ENCODE data around the gene ZNF717. TPM values are rescaled to one million over a fixed set of nuclear protein-coding genes. Genes with fewer than 3 reads are reported as not detected.

The ZNF717 gene
- total RNA-seq, 8 experiments from 2014 or later, result 0.33 to 34.4 (median 7.9) TPM

GRCh38 chr3:75692061-75692460 is 93.3 kb downstream of the ZNF717 start:
- no peak for ATAC-seq (replicated peaks in 6 of 8)

GRCh38 chr3:75687323-75687722 is 98.0 kb downstream of the ZNF717 start:
- Histone ChIP-seq H3K27ac (no peak overlapping the region), H3K4me3 (no peak overlapping the region), H3K4me1 (replicated peaks in 1 of 2) (no peaks in the 10 kb centered on the region)
- WGBS, 10 experiments, result 52 to 100% (median 87%) methylated on average over 1 to 7 of the region's 9 CpGs; no CpG with 5 or more reads in 3 of the 10 experiments
- ATAC-seq (replicated peaks in 6 of 8), result no peak
- in situ Hi-C loops (cut with MboI; ENCODE audit: low pct_unique_long_range_greater_than_20kb in 2 of 9, low sequenced_read_pairs in 9 of 9, unreplicated experiment in 9 of 9), result no loop called here

More at GRCh38 chr3:75692061-75692460, 93.3 kb downstream of the ZNF717 start:
- Histone ChIP-seq H3K4me1 (replicated peaks in 1 of 2) (no peaks in the 10 kb centered on the region), H3K4me3 (no peak overlapping the region), H3K27ac (no peak overlapping the region)
- WGBS, 10 experiments, result 38 to 100% (median 73%) methylated on average over 1 to 2 of the region's 2 CpGs; no CpG with 5 or more reads in 4 of the 10 experiments
- in situ Hi-C loops (cut with MboI; ENCODE audit: low pct_unique_long_range_greater_than_20kb in 2 of 9, low sequenced_read_pairs in 9 of 9, unreplicated experiment in 9 of 9), result no loop called here

Other genes with a start within 250 kb of the ZNF717 start
- under 1 TPM in 3 of 8 experiments, not detected in 5; 0.09 to 0.15 (median 0.11) TPM for gene FRG2C, start 121.2 kb downstream of the ZNF717 start, total RNA-seq

Measured in motor neuron (in vitro differentiated cells).